ENCODE data around the gene RNF2.
"Not testable (repeated sequence)": the region's sequence is repeated elsewhere in the genome, so short reads cannot be mapped to it uniquely, and the experiment has no call there.

Gene RNF2

DNA sequence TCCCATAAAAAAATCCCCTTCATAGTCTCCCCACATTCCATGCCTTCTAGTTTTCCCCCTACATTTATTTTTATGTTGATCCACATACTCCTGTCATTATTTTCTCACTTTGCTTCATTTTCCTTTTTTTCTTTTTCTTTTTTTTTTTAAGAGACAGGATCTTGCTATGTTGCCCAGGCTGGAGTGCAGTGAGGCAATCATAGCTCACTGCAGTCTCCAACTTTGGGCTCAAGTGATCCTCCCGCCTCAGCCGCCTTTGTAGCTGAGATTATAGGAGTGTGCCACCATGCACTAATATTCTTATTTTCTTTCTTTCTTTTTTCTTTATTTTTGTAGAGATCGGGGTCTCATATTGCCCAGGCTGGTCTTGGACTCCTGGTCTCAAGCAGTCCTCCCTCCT, 7.8 kb downstream of the RNF2 start:
- no peak for DNase-seq

- DNase-seq = no peak
Measured at GRCh38 chr1:185054365-185055060, 9.2 kb downstream of the RNF2 start.

GRCh38 chr1:185058110-185058509, 12.8 kb downstream of the RNF2 start:
- no peak for DNase-seq

DNA sequence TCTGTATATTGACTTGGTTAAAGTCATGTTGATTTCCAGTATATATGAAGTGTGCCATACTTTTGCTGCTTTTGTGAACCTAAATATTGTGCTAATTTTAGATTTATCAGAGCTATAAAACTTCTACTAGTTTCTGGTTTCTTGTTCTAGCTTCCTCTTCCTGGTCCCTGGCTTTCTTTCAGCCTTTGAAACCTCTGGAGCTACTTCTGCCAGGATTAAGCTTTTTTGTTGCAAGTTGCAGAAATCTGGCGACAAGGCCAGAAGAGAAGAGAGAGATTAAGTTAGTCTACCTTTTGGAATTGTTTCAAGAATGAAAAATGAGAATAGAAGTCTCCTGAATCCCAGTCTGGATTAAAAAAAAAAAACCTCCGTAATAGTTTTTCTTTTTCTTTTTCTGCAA, 13.5 kb downstream of the RNF2 start:
- no peak for DNase-seq

DNA sequence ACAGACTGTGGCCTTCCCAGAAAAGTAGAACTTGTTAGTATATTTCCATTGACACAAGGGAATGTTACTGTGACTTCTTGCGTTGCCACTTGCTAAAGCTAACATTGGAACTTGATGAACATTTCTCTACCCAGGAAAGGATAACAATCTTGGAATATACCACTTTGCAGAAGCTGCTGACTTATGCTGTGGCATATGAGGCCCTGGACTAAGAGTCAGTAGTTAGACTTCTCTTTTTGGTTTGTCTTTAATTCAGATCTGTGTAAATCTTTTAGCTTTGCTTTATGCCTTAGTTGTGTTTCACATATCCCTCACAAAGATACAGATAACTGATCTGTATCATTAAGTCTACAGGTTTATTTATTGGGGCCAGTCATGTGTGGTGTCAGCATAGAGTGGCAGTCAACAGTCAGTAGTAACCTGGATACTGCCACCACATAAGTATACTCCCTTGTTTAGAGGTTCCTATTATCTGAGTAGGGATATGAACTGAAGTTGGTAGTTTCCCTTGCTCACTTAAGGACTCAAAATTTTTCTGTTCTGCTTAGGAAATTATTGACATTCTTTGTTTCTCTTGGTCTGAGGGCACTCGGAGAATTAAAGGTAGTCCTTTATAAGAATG, 14.7 kb downstream of the RNF2 start:
- DNase-seq = no peak

- DNase-seq = no peak
Measured at GRCh38 chr1:185062710-185063370, 17.5 kb downstream of the RNF2 start.

GRCh38 chr1:185063719-185064118, 18.4 kb downstream of the RNF2 start:
- DNase-seq = no peak

DNA sequence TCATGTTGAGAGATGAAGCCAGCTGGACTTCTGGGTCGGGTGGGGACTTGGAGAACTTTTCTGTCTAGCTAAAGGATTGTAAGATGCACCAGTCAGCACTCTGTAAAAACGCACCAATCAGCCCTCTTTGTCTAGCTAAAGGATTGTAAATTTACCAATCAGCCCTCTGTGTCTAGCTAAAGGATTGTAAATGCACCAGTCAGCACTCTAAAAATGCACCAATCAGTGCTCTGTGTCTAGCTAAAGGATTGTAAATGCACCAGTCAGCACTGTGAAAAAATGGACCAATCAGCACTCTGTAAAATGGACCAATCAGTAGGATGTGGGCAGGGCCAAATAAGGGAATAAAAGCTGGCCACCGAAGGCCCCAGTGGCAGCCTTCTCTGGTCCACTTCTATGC, 19.6 kb downstream of the RNF2 start:
- DNase-seq = not testable (repeated sequence)

DNA sequence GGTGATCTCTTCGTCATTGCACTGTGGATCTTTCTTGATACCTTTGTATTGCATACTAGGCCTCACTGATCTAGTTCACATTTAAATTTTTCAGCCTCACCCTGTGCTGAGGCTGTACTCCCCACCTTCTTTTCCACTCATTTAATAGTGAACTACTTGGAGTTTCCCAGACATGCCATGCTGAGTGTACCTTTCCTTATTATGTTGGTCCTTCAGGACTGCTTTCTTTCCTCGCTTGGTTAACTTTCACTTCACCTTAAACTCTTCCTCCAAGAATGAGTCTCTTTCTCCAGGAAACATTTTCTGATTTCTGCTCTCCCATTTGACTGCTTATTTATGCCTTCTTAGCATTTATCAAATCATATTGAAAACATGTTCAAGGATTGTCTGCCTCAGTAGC, 20.8 kb downstream of the RNF2 start:
- DNase-seq = no peak

DNA sequence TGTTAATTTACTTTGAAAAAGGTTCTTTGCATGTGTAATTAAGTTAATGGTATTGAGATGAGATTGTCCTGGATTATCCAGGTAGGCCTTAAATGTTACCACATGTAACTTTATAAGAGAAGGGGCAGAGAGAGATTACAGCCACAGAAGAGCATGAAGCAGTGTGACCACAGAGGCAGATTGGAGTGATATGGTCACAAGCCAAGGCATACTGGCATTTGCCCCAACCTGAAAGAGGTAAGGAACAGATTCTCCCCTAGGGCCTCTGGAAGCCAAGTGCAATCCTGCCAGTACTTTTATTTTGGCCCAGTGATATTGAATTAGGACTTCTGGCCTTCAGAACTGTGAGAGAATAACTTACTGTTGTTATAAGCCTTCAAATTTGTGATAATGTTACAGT, 23.0 kb downstream of the RNF2 start:
- DNase-seq = peak; percentile 42

DNA sequence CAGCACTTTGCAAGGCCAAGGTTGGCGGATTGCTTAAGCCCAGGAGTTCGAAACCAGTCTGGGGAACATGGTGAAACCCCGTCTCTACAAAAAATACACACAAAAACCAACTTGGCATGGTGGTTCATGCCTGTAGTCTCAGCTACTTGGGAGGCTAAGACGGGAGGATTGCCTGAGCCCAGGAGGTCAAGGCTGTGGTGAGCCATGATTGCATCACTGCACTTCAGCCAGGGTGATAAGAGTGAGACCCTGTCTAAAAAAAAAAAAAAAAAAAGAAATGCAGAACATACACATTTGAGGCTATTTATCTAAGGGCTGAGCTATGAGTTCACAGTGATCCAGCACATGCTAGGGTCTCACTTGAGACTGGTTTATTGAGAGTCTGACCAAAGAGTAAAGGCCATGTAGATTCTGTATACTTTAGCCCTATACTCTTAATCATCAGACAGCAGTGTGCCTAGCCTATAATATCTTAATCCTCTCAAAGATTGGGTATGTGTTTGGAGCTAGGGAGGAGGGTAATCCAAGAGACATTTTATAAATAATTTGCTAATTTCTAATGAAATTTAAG, 23.9 kb downstream of the RNF2 start:
- DNase-seq = no peak

DNA sequence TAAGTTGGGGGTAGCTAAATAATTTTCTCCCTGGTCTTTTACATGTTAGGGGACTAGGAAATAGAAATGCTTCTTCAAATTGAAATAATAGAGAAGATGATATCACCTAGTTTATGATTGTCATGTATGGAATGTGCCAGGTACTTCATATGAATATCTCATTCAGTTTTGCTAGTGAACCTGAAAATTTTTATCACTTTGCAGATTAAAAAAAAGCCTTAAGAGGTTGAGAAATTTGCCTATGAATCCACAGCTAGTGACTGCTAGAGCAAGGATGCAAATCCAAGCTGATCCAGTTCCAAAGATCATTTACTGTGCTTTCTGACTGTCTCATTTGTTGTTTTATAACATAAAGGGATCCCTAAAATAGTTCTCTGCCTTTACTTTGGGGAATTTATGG, 24.7 kb downstream of the RNF2 start:
- no peak for DNase-seq

DNA sequence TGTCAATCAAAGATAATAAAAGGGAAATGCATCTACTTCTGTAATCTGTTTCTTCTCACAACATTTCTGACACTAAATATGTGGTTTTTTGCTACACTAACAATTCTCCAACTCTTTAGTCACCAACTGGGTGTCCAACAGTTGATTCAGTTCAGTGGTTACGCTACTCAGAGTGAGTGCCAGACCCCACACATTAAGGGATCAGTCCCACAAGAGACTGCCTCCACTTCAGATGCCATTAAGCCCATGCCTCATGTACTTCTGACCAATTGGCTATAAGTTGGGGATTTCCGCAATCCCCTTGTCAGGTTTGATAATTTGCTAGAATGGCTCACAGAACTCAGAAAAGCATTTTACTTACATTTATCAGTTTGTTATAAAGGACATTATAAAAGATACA, 28.4 kb downstream of the RNF2 start:
- no peak for DNase-seq

DNA sequence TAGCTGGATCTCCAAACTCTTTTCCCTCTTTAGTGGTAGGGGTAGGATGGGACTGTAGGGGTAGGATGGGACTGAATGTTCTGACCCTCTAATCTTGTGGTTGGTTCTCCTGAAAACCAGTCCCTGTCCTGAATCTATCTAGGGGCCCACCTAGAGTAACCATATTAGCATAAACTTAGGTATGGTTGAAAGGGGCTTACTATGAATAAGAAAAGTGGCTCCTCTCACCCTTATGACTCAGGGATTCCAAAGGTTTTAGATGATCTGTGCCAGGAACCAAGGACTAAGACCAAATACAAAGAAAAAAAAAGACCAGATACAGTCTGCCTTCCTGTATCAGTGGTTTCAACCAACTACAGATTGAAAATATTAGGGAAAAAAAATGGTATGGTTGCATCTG, 28.9 kb downstream of the RNF2 start:
- no peak for DNase-seq

GRCh38 chr1:185075476-185075875, 30.1 kb downstream of the RNF2 start:
- no peak for DNase-seq

DNA sequence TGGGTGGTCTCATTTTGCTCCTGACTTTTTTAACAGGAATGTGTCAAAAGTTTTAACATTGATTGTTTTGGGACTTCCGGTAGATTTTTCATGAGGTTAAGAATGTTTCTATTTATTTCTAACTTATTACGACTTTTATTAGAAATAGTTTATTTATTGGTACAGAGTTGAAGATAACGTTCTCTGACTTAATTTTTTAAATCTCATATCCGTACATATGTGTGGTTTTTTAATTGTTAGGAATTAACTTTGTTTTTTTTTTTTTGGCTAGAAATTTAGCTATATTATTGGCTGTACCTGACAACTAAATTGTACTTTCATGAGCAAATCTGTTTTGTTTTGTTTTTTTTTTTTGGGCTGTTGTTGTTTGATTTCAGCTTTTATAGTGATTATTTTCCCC, 32.0 kb downstream of the RNF2 start:
- DNase-seq = no peak

DNA sequence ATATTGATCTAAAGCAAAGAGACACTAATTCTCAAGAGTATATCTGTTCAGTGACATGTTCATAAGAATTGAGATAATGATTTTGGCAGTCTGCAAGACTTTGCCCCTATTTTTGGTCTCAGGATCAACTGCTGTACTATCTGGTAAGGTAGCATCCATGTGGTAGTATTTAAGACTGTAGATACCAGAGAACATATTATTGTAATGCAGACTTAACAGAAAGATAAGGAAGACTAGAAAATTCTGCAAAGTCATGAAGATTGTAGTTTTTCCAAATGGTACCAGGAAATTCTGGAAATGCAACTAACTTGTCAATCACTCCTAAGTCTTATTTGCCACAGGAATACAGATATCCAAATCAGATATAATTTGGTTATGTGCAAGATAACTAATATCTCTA, 35.1 kb downstream of the RNF2 start:
- DNase-seq = peak; percentile 89

GRCh38 chr1:185083818-185084217, 38.5 kb downstream of the RNF2 start:
- DNase-seq = no peak

GRCh38 chr1:185087101-185087500, 41.7 kb downstream of the RNF2 start:
- DNase-seq = peak; percentile 12

GRCh38 chr1:185087746-185088145, 42.4 kb downstream of the RNF2 start:
- DNase-seq = peak; percentile 89

GRCh38 chr1:185091480-185091879, 46.1 kb downstream of the RNF2 start:
- DNase-seq = no peak

GRCh38 chr1:185094761-185095160, 49.4 kb downstream of the RNF2 start:
- no peak for DNase-seq

DNA sequence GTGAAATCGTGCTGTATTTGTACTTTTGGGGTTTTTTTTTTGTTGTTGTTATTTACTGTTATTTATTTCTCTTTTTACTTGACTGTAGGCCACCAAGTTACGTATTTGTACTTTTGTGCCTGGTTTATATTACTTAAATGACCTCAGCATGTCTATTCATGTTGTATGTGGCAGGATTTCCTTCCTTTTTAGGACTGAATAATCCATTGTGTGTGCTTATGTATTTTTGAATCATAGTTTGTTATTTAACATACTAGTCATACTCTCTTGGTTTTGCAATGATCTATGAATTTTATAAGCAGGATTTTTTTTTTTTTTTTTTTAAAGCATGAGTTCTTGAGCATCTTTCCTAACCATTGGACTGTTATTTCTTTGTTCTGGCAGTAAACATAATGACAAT, 51.2 kb downstream of the RNF2 start:
- DNase-seq = no peak

DNA sequence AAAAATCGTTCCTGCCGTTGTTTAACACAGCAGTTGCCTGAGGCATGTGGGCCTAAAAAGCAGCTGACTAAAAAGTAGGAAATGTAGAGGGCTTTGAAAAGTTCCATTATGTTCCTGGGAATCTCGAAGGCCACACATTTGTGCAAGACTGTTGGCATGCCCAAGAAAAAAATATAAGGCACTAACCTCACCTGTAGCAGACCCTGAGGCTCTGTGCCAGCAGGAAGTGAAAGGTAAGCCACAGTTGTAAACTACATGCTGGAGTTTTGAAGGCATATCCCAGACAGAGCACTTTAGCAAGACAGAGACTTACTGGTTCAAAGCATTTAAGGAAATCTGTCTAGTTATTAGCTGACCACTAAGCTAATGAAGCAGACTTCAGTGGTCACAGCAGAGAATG, 58.7 kb downstream of the RNF2 start:
- DNase-seq = no peak

Data from hematopoietic multipotent progenitor cell treated with erythropoietin and hydrocortisone succinate and interleukin-3 and kit ligand, for 8 days (in vitro differentiated cells).